Measurements from ENCODE around the gene UGT2B11.
"Not testable (repeated sequence)": the region's sequence is repeated elsewhere in the genome, so short reads cannot be mapped to it uniquely, and the experiment has no call there.

- TF ChIP-seq YY1 (IDR thresholded peaks at IDR 0.05; ENCODE audit: insufficient read depth, insufficient read length); ZNF274 (IDR thresholded peaks at IDR 0.05; ENCODE audit: low read depth, low read length): not testable (repeated sequence)
Measured at GRCh38 chr4:69181519-69182169, 32.9 kb downstream of the UGT2B11 start.

Data from NT2/D1 (cell line).